Ascending aorta (tissue), 2 donors: ENCODE data around the gene CDK4. TPM values are rescaled to one million over a fixed set of nuclear protein-coding genes. Genes with fewer than 3 reads are reported as not detected.

Experiments
- DNase-seq, 2 donors: peaks; one replicate each; pipeline ENCODE4 v3.0.0-alpha.2; 2019; ENCODE audit warnings: low spot score in 2 of 2
- H3K27ac ChIP-seq, 2 donors: fragments of 200-600 bp; sonication (generic); one replicate each; pipeline ENCODE4 v1.5.1; 2016 to 2017; ENCODE audit warnings: mild to moderate bottlenecking in 1 of 2
- H3K27me3 ChIP-seq: fragments of 200-600 bp; sonication (generic); one replicate; pipeline ENCODE4 v1.5.1; 2017
- H3K36me3 ChIP-seq, 2 donors: fragments of 200-600 bp; sonication (generic); one replicate each; pipeline ENCODE4 v1.5.1; 2016
- H3K4me1 ChIP-seq, 2 donors: fragments of 200-600 bp; sonication (generic); one replicate each; pipeline ENCODE4 v1.5.1; 2016 to 2017; ENCODE audit warnings: mild to moderate bottlenecking in 1 of 2
- H3K4me3 ChIP-seq, 2 donors: fragments of 200-600 bp; sonication (generic); one replicate each; pipeline ENCODE4 v1.5.1; 2016 to 2017; ENCODE audit warnings: mild to moderate bottlenecking in 1 of 2
- H3K9me3 ChIP-seq, 2 donors: fragments of 200-600 bp; sonication (generic); one replicate each; pipeline ENCODE4 v1.5.1; 2016
- CTCF ChIP-seq, 3 experiments: fragments of 200-600 bp in 2 of 3; fragments of 450-650 bp in 1 of 3; sonication (generic) in 2 of 3; IDR thresholded peaks; one replicate each; pipeline ENCODE4 v1.5.1; 2016 to 2019; ENCODE audit warnings: antibody characterized with exemption in 3 of 3, mild to moderate bottlenecking in 1 of 3, moderate library complexity in 1 of 3
- intact Hi-C: fragments of 100-400 bp; cut with DNase I; formaldehyde crosslinking; loops from one replicate; pipeline ENCODE4 v1.15.1; 2023
- total RNA-seq: library from RNA; depleted of rRNA; stranded (reverse); fragments of >200 nt; gene quantifications from one replicate; pipeline ENCODE4 v1.1.0, GENCODE V29; 2016

CDK4 gene
- total RNA-seq, 1 donor from 2014 or later, result 82.6 TPM

GRCh38 chr12:57758552-57759359 lies 6.6 kb upstream of the CDK4 start:
- TF ChIP-seq CTCF (IDR thresholded peaks at IDR 0.05), result no peak
- H3K36me3 ChIP-seq, result peaks cover 7 to 14% of the 10 kb centered on the region in 2 donors
- peaks cover 2 to 12% of the 10 kb centered on the region in 2 donors for H3K4me1 ChIP-seq
- intact Hi-C loops, result no loop called here
- no peaks in the 10 kb centered on the region for H3K27me3 ChIP-seq
- no peaks in the 10 kb centered on the region for H3K9me3 ChIP-seq
- H3K4me3 ChIP-seq, result no peak overlapping the region
- no peak for DNase-seq
- no peak overlapping the region for H3K27ac ChIP-seq

GRCh38 chr12:57757771-57758170 lies 5.7 kb upstream of the CDK4 start:
- no peak for TF ChIP-seq CTCF (IDR thresholded peaks at IDR 0.05)
- H3K36me3 ChIP-seq, result peaks cover 7 to 14% of the 10 kb centered on the region in 2 donors
- no peak for DNase-seq
- peaks cover 2 to 14% of the 10 kb centered on the region in 2 donors for H3K4me1 ChIP-seq
- intact Hi-C loops, result no loop called here
- H3K4me3 ChIP-seq, result no peak overlapping the region
- no peak overlapping the region for H3K27ac ChIP-seq
- no peaks in the 10 kb centered on the region for H3K9me3 ChIP-seq
- H3K27me3 ChIP-seq, result no peaks in the 10 kb centered on the region

DNA sequence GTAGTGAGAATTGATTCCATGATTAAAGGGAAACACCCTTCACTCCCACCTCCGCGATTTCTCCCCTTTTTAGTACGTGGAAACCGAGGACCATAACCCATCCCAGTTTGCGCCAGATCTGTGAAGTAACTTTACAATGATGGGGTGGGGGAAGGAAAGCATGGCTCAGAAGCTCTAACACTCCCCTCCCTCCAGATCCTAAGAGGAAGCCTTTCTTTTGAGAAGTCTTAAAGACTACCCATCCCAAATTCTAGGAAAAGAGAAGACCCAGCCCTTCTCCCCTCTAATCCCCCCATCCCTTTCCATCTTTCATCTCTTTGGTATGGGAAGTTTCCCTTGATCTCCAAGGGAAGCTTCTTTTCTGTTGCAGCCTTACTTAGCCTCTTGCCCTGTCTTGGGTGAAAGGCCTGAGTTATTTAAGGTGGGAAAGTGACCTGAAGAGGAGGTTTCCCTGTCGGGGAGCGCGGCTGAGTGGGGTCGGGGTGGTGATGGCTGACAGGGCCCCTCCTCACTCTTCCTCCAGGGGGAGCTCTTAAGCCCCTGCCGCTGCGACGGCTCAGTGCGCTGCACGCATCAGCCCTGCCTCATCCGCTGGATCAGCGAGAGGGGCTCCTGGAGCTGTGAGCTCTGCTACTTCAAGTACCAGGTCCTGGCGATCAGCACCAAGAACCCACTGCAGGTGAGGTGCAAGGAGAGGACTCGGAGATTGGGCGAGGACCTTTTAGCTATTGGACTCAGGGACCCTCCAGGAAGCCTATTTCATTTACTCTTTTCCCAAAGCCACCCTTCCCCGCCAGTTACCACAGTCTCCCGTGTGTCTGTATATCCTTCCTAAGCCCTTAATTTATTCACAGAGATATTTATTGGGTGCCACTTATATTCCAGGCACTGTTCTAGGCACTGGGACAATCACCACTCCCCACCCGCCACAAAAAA lies 4.6 kb upstream of the CDK4 start:
- no peak for DNase-seq
- intact Hi-C loops, result no loop called here
- no peak overlapping the region for H3K27ac ChIP-seq

DNA sequence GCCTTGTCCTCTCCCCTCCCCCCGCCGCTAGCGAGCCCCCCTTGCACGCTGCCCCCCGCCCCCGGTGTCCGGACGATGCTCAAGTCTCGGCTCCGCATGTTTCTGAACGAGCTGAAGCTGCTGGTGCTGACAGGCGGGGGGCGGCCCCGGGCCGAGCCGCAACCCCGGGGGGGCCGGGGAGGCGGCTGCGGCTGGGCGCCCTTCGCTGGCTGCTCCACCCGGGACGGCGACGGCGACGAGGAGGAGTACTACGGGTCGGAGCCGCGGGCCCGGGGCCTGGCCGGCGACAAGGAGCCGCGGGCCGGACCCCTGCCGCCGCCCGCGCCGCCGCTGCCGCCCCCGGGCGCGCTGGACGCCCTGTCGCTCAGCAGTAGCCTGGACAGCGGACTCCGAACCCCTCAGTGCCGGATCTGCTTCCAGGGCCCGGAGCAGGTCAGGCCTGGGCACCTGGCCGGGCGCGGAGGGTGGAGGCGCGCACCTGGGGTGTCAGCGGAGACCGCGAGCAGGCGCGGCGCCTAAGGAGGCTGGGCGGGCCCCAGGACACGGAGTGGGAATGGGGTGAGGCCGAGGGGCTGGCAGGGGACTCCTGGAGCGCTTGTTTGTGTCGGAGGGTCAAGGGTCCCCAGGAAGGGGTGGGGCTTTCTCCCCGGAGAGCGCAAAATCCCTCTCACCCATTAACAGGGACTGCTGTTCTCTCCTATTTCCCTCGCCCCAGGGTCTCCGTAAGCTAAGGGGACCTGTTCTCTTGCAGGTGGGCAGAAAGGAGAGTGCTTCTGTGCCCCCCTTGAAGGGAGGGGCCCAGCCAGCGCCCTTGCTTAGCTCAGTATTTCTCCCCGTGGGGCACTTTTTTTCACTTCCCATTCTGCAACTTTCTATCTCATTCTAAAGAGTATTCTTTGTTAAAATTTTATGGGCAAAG lies 3.6 kb upstream of the CDK4 start:
- Histone ChIP-seq H3K4me3 (peak overlapping the region; percentile 89 to 93), H3K27ac (peak overlapping the region in 1 of 2 donors; percentile 22), H3K27me3 (no peaks in the 10 kb centered on the region), H3K36me3 (peaks cover 7 to 14% of the 10 kb centered on the region in 2 donors), H3K4me1 (peaks cover 2 to 17% of the 10 kb centered on the region in 2 donors), H3K9me3 (no peaks in the 10 kb centered on the region)
- intact Hi-C loops, result no loop called here
- TF ChIP-seq CTCF (IDR thresholded peaks at IDR 0.05), result no peak
- no peak for DNase-seq

More for the DNA sequence above, 4.6 kb upstream of the CDK4 start:
- Histone ChIP-seq H3K27me3 (no peaks in the 10 kb centered on the region), H3K4me1 (peaks cover 2 to 17% of the 10 kb centered on the region in 2 donors), H3K4me3 (peak overlapping the region in 1 of 2 donors; percentile 93), H3K36me3 (peaks cover 7 to 14% of the 10 kb centered on the region in 2 donors), H3K9me3 (no peaks in the 10 kb centered on the region)
- peak in 2 of 3 experiments; percentile 17 to 41 for TF ChIP-seq CTCF (IDR thresholded peaks at IDR 0.05)

- Histone ChIP-seq H3K27ac (peak overlapping the region in 1 of 2 donors; percentile 22), H3K27me3 (no peaks in the 10 kb centered on the region), H3K36me3 (peaks cover 7 to 19% of the 10 kb centered on the region in 2 donors), H3K4me3 (peak overlapping the region; percentile 89 to 93), H3K9me3 (no peaks in the 10 kb centered on the region), H3K4me1 (peaks cover 2 to 17% of the 10 kb centered on the region in 2 donors)
- intact Hi-C loops, result no loop called here
- TF ChIP-seq CTCF (IDR thresholded peaks at IDR 0.05), result no peak
- DNase-seq, result no peak
Observed at GRCh38 chr12:57755194-57755453, 3.0 kb upstream of the CDK4 start.
